Measurements from ENCODE around the gene CLEC10A. TPM values are rescaled to one million over a fixed set of nuclear protein-coding genes. Genes with fewer than 3 reads are reported as not detected.
"Not testable (repeated sequence)": the region's sequence is repeated elsewhere in the genome, so short reads cannot be mapped to it uniquely, and the experiment has no call there.

Gene CLEC10A
- polyA plus RNA-seq, result 10 to 100 TPM in 2 of 4 donors, 1 to 10 TPM in 1, under 1 TPM in 1; 0.45 to 14.6 (median 10.0) TPM
- long read RNA-seq, donor 1, result 0 reads
- long read RNA-seq, donor 2, partial matches to known transcripts, result 0 of 1 reads
- long read RNA-seq, donor 2, other reads (novel, unspliced or antisense), result 0 of 1 reads
- long read RNA-seq, donor 3, result 0 reads
- long read RNA-seq, donor 4, result 0 reads
- long read RNA-seq, donor 5, result 0 reads
- long read RNA-seq, donor 6, partial matches to known transcripts, result 0 of 1 reads
- long read RNA-seq, donor 6, other reads (novel, unspliced or antisense), result 0 of 1 reads
- long read RNA-seq, donor 7, result 0 reads
- long read RNA-seq, donor 8, partial matches to known transcripts, result 0 of 1 reads
- long read RNA-seq, donor 8, other reads (novel, unspliced or antisense), result 0 of 1 reads
- long read RNA-seq, donor 9, result 0 reads
- long read RNA-seq, donor 10, partial matches to known transcripts, result 0 of 1 reads
- long read RNA-seq, donor 10, other reads (novel, unspliced or antisense), result 0 of 1 reads

DNA sequence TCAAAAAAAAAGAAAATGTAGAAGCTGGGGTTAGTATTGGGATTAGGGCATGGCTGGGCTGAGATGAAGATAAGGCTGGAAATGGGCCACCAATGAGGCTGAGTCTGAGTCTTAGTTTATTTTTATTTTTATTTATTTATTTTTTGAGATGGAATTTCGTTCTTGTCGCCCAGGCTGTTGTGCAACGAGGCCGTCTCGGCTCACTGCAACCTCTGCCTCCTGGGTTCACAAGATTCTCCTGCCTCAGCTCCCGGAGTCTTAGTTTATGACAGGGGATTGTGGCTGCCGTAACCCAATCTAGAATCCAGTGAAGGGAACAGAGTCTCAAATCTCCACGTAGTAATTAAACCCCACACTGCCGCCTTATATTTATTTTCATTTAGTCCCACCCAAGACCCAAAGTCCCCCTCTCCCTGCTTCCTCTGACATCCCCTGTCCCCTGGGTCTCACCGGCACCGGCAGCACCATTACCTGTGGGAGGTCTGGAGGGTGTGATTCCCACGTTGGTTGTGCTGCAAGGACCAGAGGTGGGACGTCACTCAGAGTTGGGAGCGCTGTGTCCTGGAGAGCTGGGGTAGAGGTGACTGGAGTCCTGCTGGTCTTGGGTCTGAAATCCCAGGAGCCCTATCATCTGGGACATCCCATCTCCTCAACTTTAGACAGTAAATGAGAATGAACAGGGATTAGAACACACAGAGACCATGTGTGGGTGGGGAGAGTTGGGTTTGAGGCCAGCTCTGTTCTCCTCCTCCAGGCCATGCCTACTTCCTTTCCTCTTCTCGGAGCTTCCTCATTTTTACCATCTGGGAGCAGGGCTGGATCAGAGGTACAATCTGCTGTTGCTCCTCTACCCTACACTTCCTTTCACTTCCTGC is at the start of gene CLEC10A:
TSS of gene CLEC10A (minus strand) at position 671 of the 875 bp plus-strand sequence. CDS start 1,439 bp downstream, outside the sequence.
- H3K4me3 ChIP-seq (ENCODE audit: low read depth in 1 of 3, low read length in 3 of 3), result no peak within 1 kb of the TSS
- WGBS, 3 donors, result 63 to 68% (median 67%) methylated on average over 15 of the region's 15 CpGs
- FAIRE-seq (no peak), DNase-seq (no peak)
- no peaks in the 10 kb centered on the region for H3K27me3 ChIP-seq (ENCODE audit: control insufficient read depth in 3 of 3, insufficient read depth in 3 of 3, low read length in 3 of 3)
- H3K27ac ChIP-seq (ENCODE audit: low read depth in 1 of 3, low read length in 2 of 3), result peak within 1 kb of the TSS in 1 of 3 donors; percentile 6
- H3K36me3 ChIP-seq (ENCODE audit: control insufficient read depth in 3 of 3, insufficient read depth in 2 of 3, low read depth in 1 of 3, low read length in 3 of 3), result no peaks in the 10 kb centered on the region
- peaks cover 0 to 4% of the 10 kb centered on the region in 2 donors for H3K9me3 ChIP-seq (ENCODE audit: control insufficient read depth in 2 of 2, insufficient read depth in 1 of 2, low read depth in 1 of 2, low read length in 1 of 2)
- H3K4me1 ChIP-seq (ENCODE audit: control insufficient read depth in 3 of 3, insufficient read depth in 2 of 3, low read depth in 1 of 3, low read length in 2 of 3), result no peaks in the 10 kb centered on the region

GRCh38 chr17:7129311-7129710 is 49.3 kb upstream of the CLEC10A start:
- H3K27ac ChIP-seq (ENCODE audit: low read depth in 1 of 3, low read length in 2 of 3), result no peak overlapping the region
- no peaks in the 10 kb centered on the region for H3K4me1 ChIP-seq (ENCODE audit: control insufficient read depth in 3 of 3, insufficient read depth in 2 of 3, low read depth in 1 of 3, low read length in 2 of 3)
- no peaks in the 10 kb centered on the region for H3K9me3 ChIP-seq (ENCODE audit: control insufficient read depth in 2 of 2, insufficient read depth in 1 of 2, low read depth in 1 of 2, low read length in 1 of 2)
- DNase-seq, result no peak
- H3K27me3 ChIP-seq (ENCODE audit: control insufficient read depth in 3 of 3, insufficient read depth in 3 of 3, low read length in 3 of 3), result peaks cover 0 to 8% (median 3%) of the 10 kb centered on the region in 3 donors
- no peak for FAIRE-seq
- no peak overlapping the region for H3K4me3 ChIP-seq (ENCODE audit: low read depth in 1 of 3, low read length in 3 of 3)
- no peaks in the 10 kb centered on the region for H3K36me3 ChIP-seq (ENCODE audit: control insufficient read depth in 3 of 3, insufficient read depth in 2 of 3, low read depth in 1 of 3, low read length in 3 of 3)
- WGBS, 3 donors, result 90 to 95% (median 91%) methylated on average over 7 to 8 of the region's 8 CpGs

GRCh38 chr17:7128160-7128559 is 48.1 kb upstream of the CLEC10A start:
- 73 to 79% (median 74%) methylated on average over 5 of the region's 5 CpGs for WGBS, 3 donors
- no peaks in the 10 kb centered on the region for H3K36me3 ChIP-seq (ENCODE audit: control insufficient read depth in 3 of 3, insufficient read depth in 2 of 3, low read depth in 1 of 3, low read length in 3 of 3)
- H3K9me3 ChIP-seq (ENCODE audit: control insufficient read depth in 2 of 2, insufficient read depth in 1 of 2, low read depth in 1 of 2, low read length in 1 of 2), result no peaks in the 10 kb centered on the region
- no peaks in the 10 kb centered on the region for H3K4me1 ChIP-seq (ENCODE audit: control insufficient read depth in 3 of 3, insufficient read depth in 2 of 3, low read depth in 1 of 3, low read length in 2 of 3)
- no peak overlapping the region for H3K27ac ChIP-seq (ENCODE audit: low read depth in 1 of 3, low read length in 2 of 3)
- no peak for FAIRE-seq
- H3K4me3 ChIP-seq (ENCODE audit: low read depth in 1 of 3, low read length in 3 of 3), result no peak overlapping the region
- DNase-seq, result no peak
- H3K27me3 ChIP-seq (ENCODE audit: control insufficient read depth in 3 of 3, insufficient read depth in 3 of 3, low read length in 3 of 3), result peaks cover 0 to 3% (median 2%) of the 10 kb centered on the region in 3 donors

DNA sequence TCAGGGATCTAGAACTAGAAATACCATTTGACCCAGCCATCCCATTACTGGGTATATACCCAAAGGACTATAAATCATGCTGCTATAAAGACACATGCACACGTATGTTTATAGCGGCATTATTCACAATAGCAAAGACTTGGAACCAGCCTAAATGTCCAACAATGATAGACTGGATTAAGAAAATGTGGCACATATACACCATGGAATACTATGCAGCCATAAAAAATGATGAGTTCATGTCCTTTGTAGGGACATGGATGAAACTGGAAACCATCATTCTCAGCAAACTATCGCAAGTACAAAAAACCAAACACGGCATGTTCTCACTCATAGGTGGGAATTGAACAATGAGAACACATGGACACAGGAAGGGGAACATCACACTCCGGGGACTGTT is 47.5 kb upstream of the CLEC10A start:
- H3K27ac ChIP-seq (ENCODE audit: low read depth in 1 of 3, low read length in 2 of 3); H3K9me3 ChIP-seq (ENCODE audit: control insufficient read depth in 2 of 2, insufficient read depth in 1 of 2, low read depth in 1 of 2, low read length in 1 of 2); H3K4me1 ChIP-seq (ENCODE audit: control insufficient read depth in 3 of 3, insufficient read depth in 2 of 3, low read depth in 1 of 3, low read length in 2 of 3); H3K36me3 ChIP-seq (ENCODE audit: control insufficient read depth in 3 of 3, insufficient read depth in 2 of 3, low read depth in 1 of 3, low read length in 3 of 3); FAIRE-seq; DNase-seq; H3K4me3 ChIP-seq (ENCODE audit: low read depth in 1 of 3, low read length in 3 of 3); H3K27me3 ChIP-seq (ENCODE audit: control insufficient read depth in 3 of 3, insufficient read depth in 3 of 3, low read length in 3 of 3): not testable (repeated sequence)
- WGBS, 3 donors, result 84 to 98% (median 97%) methylated on average over 5 of the region's 5 CpGs

DNA sequence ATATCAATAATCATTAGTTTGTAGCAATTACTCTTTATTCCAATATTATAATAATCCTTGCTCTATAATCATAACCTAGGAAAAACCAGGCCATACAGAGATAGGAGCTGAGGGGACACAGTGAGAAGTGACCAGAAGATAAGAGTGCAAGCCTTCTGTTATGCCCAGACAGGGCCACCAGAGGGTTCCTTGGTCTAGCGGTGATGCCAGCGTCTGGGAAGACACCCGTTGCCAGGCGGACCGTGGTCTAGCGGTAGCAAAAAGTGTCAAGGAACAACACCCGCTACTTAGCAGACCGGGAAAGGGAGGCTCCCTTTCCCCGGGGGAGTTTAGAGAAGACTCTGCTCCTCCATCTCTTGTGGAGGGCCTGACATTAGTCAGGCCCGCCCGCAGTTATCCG is 46.3 kb upstream of the CLEC10A start:
- WGBS, 3 donors, result 78 to 81% (median 80%) methylated on average over 11 to 12 of the region's 12 CpGs
- H3K27me3 ChIP-seq (ENCODE audit: control insufficient read depth in 3 of 3, insufficient read depth in 3 of 3, low read length in 3 of 3); H3K4me3 ChIP-seq (ENCODE audit: low read depth in 1 of 3, low read length in 3 of 3); H3K36me3 ChIP-seq (ENCODE audit: control insufficient read depth in 3 of 3, insufficient read depth in 2 of 3, low read depth in 1 of 3, low read length in 3 of 3); H3K27ac ChIP-seq (ENCODE audit: low read depth in 1 of 3, low read length in 2 of 3); DNase-seq; H3K9me3 ChIP-seq (ENCODE audit: control insufficient read depth in 2 of 2, insufficient read depth in 1 of 2, low read depth in 1 of 2, low read length in 1 of 2); FAIRE-seq; H3K4me1 ChIP-seq (ENCODE audit: control insufficient read depth in 3 of 3, insufficient read depth in 2 of 3, low read depth in 1 of 3, low read length in 2 of 3): not testable (repeated sequence)

DNA sequence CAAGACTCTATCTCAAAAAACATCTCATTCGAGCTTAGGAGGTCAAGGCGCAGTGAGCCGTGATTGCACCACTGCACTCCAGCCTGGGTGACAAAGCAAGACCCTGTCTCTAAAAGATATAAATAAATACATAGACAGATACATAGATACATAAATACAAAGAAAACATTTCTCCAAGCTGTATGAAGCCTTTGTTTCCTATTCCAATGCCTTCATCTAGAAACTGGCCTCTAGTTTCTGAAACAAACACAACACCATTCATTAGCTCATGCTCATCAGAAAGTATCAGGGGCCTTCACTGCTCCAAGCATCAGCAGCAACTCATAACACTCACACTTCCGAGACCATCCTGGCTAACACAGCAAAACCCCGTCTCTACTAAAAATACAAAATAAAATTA is 44.9 kb upstream of the CLEC10A start:
- no peaks in the 10 kb centered on the region for H3K4me1 ChIP-seq (ENCODE audit: control insufficient read depth in 3 of 3, insufficient read depth in 2 of 3, low read depth in 1 of 3, low read length in 2 of 3)
- no peak overlapping the region for H3K27ac ChIP-seq (ENCODE audit: low read depth in 1 of 3, low read length in 2 of 3)
- H3K4me3 ChIP-seq (ENCODE audit: low read depth in 1 of 3, low read length in 3 of 3), result no peak overlapping the region
- DNase-seq (no peak), FAIRE-seq (no peak)
- H3K27me3 ChIP-seq (ENCODE audit: control insufficient read depth in 3 of 3, insufficient read depth in 3 of 3, low read length in 3 of 3), result peaks cover 0 to 3% (median 0%) of the 10 kb centered on the region in 3 donors
- H3K36me3 ChIP-seq (ENCODE audit: control insufficient read depth in 3 of 3, insufficient read depth in 2 of 3, low read depth in 1 of 3, low read length in 3 of 3), result no peaks in the 10 kb centered on the region
- H3K9me3 ChIP-seq (ENCODE audit: control insufficient read depth in 2 of 2, insufficient read depth in 1 of 2, low read depth in 1 of 2, low read length in 1 of 2), result no peaks in the 10 kb centered on the region
- 87 to 89% (median 87%) methylated on average over 5 of the region's 5 CpGs for WGBS, 3 donors

GRCh38 chr17:7123844-7124243 is 43.8 kb upstream of the CLEC10A start:
- H3K4me3 ChIP-seq (ENCODE audit: low read depth in 1 of 3, low read length in 3 of 3), result no peak overlapping the region
- no peak for FAIRE-seq
- 82 to 90% (median 85%) methylated on average over 4 of the region's 4 CpGs for WGBS, 3 donors
- H3K27ac ChIP-seq (ENCODE audit: low read depth in 1 of 3, low read length in 2 of 3), result no peak overlapping the region
- H3K9me3 ChIP-seq (ENCODE audit: control insufficient read depth in 2 of 2, insufficient read depth in 1 of 2, low read depth in 1 of 2, low read length in 1 of 2), result no peaks in the 10 kb centered on the region
- no peak for DNase-seq
- peaks cover 0 to 2% (median 1%) of the 10 kb centered on the region in 3 donors for H3K27me3 ChIP-seq (ENCODE audit: control insufficient read depth in 3 of 3, insufficient read depth in 3 of 3, low read length in 3 of 3)
- H3K36me3 ChIP-seq (ENCODE audit: control insufficient read depth in 3 of 3, insufficient read depth in 2 of 3, low read depth in 1 of 3, low read length in 3 of 3), result no peaks in the 10 kb centered on the region
- no peaks in the 10 kb centered on the region for H3K4me1 ChIP-seq (ENCODE audit: control insufficient read depth in 3 of 3, insufficient read depth in 2 of 3, low read depth in 1 of 3, low read length in 2 of 3)

GRCh38 chr17:7122381-7122780 is 42.3 kb upstream of the CLEC10A start:
- FAIRE-seq, result no peak

More at GRCh38 chr17:7122381-7122780, 42.3 kb upstream of the CLEC10A start:
- H3K36me3 ChIP-seq (ENCODE audit: control insufficient read depth in 3 of 3, insufficient read depth in 2 of 3, low read depth in 1 of 3, low read length in 3 of 3), result no peaks in the 10 kb centered on the region
- H3K9me3 ChIP-seq (ENCODE audit: control insufficient read depth in 2 of 2, insufficient read depth in 1 of 2, low read depth in 1 of 2, low read length in 1 of 2), result peaks cover 0 to 2% of the 10 kb centered on the region in 2 donors
- no peaks in the 10 kb centered on the region for H3K4me1 ChIP-seq (ENCODE audit: control insufficient read depth in 3 of 3, insufficient read depth in 2 of 3, low read depth in 1 of 3, low read length in 2 of 3)
- 42 to 49% (median 45%) methylated on average over 4 of the region's 4 CpGs for WGBS, 3 donors
- peaks cover 0 to 4% (median 1%) of the 10 kb centered on the region in 3 donors for H3K27me3 ChIP-seq (ENCODE audit: control insufficient read depth in 3 of 3, insufficient read depth in 3 of 3, low read length in 3 of 3)
- no peak for DNase-seq
- H3K27ac ChIP-seq (ENCODE audit: low read depth in 1 of 3, low read length in 2 of 3), result no peak overlapping the region
- no peak overlapping the region for H3K4me3 ChIP-seq (ENCODE audit: low read depth in 1 of 3, low read length in 3 of 3)
